ENCODE data around the gene TERB1. TPM values are rescaled to one million over a fixed set of nuclear protein-coding genes. Genes with fewer than 3 reads are reported as not detected.

The TERB1 gene
- total and polyA plus RNA-seq, 2 of the 13 experiments (the other 11 are each of a cell fraction or from before 2014, with no cell fraction given): not detected

DNA sequence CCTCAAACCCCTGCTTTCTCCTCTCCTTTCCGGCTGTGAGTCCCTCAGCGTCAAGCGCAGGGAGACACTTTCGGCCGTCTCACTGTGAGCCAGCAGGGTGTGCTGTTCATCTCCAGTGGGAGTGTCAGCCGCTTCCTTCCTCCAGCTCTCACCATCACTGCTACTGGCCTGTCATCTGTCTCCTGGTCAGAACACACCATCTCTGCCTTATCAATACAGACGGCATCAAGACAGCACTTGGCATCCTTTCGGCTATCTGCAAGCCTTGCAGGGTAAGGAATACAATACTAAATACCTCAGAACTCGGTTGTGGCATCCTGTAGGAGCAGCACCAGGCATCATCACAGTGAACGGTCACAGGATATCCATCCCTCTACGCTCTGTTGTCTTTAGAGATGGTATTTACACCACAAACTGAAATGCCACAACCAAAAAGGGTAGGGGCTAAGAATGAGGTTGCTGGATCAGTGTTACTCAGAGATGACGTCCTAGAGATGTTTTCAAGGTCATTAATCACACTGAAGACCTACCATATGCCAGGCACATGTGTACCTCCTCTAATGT, 84.2 kb downstream of the TERB1 start (continued):
- TF ChIP-seq, protein P1, sequence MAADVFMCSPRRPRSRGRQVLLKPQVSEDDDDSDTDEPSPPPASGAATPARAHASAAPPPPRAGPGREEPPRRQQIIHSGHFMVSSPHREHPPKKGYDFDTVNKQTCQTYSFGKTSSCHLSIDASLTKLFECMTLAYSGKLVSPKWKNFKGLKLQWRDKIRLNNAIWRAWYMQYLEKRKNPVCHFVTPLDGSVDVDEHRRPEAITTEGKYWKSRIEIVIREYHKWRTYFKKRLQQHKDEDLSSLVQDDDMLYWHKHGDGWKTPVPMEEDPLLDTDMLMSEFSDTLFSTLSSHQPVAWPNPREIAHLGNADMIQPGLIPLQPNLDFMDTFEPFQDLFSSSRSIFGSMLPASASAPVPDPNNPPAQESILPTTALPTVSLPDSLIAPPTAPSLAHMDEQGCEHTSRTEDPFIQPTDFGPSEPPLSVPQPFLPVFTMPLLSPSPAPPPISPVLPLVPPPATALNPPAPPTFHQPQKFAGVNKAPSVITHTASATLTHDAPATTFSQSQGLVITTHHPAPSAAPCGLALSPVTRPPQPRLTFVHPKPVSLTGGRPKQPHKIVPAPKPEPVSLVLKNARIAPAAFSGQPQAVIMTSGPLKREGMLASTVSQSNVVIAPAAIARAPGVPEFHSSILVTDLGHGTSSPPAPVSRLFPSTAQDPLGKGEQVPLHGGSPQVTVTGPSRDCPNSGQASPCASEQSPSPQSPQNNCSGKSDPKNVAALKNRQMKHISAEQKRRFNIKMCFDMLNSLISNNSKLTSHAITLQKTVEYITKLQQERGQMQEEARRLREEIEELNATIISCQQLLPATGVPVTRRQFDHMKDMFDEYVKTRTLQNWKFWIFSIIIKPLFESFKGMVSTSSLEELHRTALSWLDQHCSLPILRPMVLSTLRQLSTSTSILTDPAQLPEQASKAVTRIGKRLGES (CRISPR knock-in tag; IDR thresholded peaks at IDR 0.05; ENCODE audit: borderline replicate concordance): no peak
- TF ChIP-seq MIER3 (CRISPR knock-in tag; IDR thresholded peaks at IDR 0.05; ENCODE audit: borderline replicate concordance) (no peak), FOXM1 (CRISPR knock-in tag; IDR thresholded peaks at IDR 0.05) (no peak), ZNF570 (CRISPR knock-in tag; IDR thresholded peaks at IDR 0.05; ENCODE audit: borderline replicate concordance) (no peak), RFXAP (CRISPR knock-in tag; IDR thresholded peaks at IDR 0.05; ENCODE audit: borderline replicate concordance) (no peak), ZNF761 (CRISPR knock-in tag; conservative IDR thresholded peaks at IDR 0.05) (no peak), ZNF225 (CRISPR knock-in tag; IDR thresholded peaks at IDR 0.05) (no peak), FOXJ3 (CRISPR knock-in tag; IDR thresholded peaks at IDR 0.05; ENCODE audit: borderline replicate concordance) (no peak)
- TF ChIP-seq, protein P2, sequence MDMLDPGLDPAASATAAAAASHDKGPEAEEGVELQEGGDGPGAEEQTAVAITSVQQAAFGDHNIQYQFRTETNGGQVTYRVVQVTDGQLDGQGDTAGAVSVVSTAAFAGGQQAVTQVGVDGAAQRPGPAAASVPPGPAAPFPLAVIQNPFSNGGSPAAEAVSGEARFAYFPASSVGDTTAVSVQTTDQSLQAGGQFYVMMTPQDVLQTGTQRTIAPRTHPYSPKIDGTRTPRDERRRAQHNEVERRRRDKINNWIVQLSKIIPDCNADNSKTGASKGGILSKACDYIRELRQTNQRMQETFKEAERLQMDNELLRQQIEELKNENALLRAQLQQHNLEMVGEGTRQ (IDR thresholded peaks at IDR 0.05; ENCODE audit: low read depth, low read length): no peak
- TF ChIP-seq, protein P2 (CRISPR knock-in tag; IDR thresholded peaks at IDR 0.05; ENCODE audit: borderline replicate concordance): no peak
- TF ChIP-seq, protein P3, sequence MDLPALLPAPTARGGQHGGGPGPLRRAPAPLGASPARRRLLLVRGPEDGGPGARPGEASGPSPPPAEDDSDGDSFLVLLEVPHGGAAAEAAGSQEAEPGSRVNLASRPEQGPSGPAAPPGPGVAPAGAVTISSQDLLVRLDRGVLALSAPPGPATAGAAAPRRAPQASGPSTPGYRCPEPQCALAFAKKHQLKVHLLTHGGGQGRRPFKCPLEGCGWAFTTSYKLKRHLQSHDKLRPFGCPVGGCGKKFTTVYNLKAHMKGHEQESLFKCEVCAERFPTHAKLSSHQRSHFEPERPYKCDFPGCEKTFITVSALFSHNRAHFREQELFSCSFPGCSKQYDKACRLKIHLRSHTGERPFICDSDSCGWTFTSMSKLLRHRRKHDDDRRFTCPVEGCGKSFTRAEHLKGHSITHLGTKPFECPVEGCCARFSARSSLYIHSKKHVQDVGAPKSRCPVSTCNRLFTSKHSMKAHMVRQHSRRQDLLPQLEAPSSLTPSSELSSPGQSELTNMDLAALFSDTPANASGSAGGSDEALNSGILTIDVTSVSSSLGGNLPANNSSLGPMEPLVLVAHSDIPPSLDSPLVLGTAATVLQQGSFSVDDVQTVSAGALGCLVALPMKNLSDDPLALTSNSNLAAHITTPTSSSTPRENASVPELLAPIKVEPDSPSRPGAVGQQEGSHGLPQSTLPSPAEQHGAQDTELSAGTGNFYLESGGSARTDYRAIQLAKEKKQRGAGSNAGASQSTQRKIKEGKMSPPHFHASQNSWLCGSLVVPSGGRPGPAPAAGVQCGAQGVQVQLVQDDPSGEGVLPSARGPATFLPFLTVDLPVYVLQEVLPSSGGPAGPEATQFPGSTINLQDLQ (CRISPR knock-in tag; IDR thresholded peaks at IDR 0.05): 0 out of 2 replicates have a peak, but pooled peaks have one; percentile 24
- TF ChIP-seq, protein P4, sequence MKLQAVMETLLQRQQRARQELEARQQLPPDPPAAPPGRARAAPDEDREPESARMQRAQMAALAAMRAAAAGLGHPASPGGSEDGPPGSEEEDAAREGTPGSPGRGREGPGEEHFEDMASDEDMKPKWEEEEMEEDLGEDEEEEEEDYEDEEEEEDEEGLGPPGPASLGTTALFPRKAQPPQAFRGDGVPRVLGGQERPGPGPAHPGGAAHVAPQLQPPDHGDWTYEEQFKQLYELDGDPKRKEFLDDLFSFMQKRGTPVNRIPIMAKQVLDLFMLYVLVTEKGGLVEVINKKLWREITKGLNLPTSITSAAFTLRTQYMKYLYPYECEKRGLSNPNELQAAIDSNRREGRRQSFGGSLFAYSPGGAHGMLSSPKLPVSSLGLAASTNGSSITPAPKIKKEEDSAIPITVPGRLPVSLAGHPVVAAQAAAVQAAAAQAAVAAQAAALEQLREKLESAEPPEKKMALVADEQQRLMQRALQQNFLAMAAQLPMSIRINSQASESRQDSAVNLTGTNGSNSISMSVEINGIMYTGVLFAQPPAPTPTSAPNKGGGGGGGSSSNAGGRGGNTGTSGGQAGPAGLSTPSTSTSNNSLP (IDR thresholded peaks at IDR 0.05; ENCODE audit: low read depth, low read length): no peak
- TF ChIP-seq, protein P5, sequence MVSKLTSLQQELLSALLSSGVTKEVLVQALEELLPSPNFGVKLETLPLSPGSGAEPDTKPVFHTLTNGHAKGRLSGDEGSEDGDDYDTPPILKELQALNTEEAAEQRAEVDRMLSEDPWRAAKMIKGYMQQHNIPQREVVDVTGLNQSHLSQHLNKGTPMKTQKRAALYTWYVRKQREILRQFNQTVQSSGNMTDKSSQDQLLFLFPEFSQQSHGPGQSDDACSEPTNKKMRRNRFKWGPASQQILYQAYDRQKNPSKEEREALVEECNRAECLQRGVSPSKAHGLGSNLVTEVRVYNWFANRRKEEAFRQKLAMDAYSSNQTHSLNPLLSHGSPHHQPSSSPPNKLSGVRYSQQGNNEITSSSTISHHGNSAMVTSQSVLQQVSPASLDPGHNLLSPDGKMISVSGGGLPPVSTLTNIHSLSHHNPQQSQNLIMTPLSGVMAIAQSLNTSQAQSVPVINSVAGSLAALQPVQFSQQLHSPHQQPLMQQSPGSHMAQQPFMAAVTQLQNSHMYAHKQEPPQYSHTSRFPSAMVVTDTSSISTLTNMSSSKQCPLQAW (CRISPR knock-in tag; IDR thresholded peaks at IDR 0.05): peak; percentile 47; the same call in 1 of the 2 replicates
- TF ChIP-seq, protein P6, sequence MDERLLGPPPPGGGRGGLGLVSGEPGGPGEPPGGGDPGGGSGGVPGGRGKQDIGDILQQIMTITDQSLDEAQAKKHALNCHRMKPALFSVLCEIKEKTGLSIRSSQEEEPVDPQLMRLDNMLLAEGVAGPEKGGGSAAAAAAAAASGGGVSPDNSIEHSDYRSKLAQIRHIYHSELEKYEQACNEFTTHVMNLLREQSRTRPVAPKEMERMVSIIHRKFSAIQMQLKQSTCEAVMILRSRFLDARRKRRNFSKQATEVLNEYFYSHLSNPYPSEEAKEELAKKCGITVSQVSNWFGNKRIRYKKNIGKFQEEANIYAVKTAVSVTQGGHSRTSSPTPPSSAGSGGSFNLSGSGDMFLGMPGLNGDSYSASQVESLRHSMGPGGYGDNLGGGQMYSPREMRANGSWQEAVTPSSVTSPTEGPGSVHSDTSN (CRISPR knock-in tag; IDR thresholded peaks at IDR 0.05): no peak
